HG02970 (cell line): ENCODE measurements around the gene KLRK1.
"Not testable (repeated sequence)": the region's sequence is repeated elsewhere in the genome, so short reads cannot be mapped to it uniquely, and the experiment has no call there.

Experiments used
- ATAC-seq: cut with Tn5 transposase; IDR thresholded peaks from one replicate; pipeline ENCODE4 v1.9.1; 2021; ENCODE audit warnings: mild to moderate bottlenecking, moderate library complexity, moderate number of reproducible peaks; ENCODE audit not compliant: unreplicated experiment, low FRiP score

Gene KLRK1

DNA sequence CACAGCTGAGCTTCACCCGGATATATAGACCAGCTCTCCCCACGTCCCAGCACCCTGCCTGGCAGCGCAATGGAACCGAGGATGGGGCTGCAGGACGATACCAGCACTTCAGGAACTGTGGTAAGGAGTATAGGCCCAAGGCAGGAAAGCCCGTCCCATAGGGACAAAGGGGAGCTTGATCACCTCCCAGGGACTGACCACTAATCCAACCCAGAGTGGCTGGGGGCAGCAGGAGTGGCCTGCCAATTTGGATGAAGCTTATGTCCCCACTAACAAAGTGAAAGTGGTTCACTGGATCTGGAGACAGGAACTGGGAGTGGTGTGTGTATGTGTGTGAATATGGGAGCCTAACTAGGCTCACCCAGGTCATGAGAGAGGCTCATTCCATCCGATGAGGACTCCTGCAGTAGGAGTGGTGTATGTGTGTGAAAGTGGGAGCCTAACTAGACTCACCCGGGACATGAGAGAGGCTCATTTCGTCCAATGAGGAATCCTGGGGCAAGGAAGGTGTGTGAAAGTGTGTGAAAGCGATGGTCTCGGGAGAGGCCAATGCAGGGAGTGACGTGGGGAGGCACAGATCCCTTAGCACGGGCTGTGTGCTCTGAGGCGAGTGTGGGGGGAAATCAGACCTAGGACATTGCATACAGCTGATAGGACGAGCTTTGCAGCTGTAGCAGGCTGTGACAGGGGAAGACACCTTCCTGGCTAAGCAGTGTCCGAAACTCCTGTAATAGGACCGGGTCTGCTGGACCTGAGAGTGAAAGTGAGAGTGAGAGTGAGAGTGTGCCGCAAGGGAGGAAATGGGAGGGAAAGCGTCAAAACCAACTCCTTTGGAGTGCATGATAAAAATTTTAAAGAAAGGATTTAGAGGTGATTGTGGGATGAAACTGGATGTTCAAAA, 25.7 kb downstream of the KLRK1 start:
- ATAC-seq: peak; percentile 65

DNA sequence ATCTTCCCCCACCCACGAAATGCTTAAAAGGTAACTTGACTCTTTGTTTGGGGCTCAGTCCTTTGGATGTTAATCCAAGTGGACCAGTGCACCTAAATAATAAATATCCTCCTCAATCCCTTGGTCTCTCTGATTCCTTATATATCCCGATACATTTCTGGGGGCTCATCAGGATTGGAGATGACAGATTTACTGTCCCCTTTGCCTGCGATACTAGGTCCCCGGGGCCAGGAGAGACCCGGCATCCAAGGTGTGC, 26.3 kb downstream of the KLRK1 start:
- ATAC-seq: no peak

DNA sequence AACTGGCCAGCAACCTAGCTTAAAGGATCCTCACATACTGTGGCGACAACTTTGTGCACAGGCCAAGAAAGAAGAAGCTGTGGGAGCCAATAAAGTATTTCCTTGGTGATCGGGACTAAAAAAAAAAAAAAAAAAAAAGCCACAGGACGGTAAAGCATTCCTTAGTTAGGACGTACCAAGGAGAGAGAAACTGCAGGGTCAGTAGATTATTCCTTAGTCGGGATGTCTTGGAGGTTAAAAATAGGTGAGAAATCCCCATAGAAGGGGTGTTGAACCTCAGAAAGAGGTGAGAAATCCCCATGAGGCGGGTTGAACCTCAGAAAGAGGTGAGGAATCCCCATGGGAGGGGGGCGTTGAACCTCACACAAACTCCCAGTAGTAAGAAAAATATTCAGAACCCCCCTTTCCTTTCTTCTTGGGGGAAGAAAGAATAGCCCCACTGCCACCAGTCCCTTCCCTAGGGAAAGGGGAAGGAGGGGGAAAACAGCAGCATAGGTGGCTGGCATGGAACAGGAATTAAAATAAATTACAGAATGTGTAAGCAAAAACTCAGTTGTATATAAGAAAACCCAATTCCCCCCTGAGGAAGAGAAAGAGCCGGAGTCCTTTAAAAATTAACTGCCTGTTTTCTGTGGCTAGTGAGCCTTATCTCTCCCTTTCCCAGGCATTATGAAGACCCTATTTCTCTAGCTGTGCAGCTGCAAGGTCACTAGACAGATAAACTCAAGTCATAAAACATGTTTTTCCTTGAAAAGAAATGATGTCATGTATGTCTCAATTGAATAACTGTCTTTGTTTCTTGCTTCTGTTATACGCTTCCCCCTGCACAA, 26.8 kb downstream of the KLRK1 start:
- ATAC-seq: no peak

DNA sequence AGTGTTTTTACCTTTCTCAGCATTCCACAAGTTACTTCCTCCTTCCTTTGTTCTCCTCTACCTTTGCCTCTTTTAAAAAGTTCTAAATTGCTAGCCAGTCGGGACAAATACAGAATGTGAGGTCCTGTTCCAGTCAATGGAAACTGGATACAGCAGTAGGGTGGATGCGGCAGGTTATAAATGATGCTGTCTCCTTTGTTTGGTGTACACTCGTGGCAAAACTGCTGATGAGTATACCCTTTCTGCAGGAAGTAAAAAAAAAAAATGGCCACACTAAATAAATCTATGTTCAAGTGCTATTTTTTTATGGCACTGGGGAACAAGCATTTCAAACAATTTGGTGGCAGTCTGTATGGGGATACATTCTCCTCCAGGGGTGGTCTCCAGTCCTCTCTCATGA, 27.5 kb downstream of the KLRK1 start:
- ATAC-seq: no peak

DNA sequence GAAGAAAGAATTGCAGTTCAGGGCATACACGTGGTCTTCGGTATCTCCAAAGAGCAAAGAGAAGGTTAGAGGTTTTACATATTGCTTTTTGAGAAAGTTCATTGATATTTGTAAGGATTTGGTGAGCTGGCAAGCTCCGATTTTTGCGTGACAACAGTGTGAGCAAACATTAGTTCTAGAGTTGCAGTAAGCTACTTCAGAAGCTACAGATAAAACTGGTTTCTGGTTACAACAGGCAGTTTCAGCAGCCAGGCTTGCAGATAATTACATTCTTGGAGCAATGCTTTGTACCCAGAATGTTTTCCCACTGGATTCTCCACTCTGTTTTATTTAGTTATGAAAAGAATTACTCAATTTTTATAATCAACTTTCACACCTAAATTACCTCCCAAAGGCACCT, 28.2 kb downstream of the KLRK1 start:
- ATAC-seq: no peak

DNA sequence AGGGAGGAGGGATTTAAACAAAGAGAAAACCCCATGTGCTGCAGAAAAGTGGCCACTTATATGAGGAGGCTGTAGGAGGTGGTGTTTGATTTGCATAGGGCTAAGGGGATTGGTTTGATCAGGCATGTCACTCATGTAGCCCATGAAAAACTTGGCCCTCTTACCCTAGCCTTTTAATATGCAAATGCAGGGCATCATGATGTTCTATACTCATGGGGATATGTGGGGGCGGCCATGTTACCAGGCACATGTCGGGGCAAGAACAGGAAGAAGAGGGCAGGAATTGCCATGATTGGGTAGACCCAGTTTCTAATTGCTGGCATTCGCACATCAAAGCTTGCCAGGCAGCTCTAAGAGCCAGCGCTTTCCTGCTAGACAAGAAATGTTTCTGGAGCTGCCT, 28.8 kb downstream of the KLRK1 start:
- ATAC-seq: no peak

DNA sequence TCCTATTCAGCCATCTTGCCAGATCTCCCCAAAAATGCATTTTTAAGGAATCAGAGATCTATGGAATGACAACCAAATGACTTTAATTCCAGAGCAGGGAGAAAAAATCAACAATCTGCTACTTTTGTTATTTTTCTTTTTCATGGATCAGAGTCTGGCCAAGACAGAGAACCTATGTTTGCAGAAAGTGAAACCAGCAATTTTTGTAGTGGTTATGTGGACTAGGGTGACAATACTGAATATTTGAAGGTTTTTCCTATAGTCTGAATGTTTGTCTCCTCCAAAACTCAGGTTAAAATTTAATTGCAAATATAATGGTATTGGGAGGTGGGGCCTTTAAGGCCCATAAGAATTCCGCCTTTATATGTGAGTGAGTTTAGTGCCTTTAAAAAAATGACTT, 30.9 kb downstream of the KLRK1 start:
- ATAC-seq: no peak

DNA sequence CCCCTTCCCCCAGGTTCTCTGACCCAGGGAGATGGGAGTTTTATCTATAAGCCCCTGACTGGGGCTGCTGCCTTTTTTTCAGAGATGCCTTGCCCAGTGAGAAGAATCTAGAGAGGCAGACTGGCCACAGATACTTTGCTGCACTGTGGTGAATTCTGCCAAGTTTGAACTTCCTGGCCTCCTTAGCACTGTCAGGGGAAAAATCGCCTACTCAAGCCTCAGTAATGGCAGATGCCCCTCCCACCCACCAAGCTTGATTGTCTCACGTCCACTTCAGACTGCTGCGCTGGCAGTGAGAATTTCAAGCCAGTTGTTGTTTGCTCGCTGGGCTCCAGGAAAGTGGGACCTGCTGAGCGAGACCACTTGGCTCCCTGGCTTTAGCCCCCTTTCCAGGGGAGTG, 31.7 kb downstream of the KLRK1 start:
- no peak for ATAC-seq

DNA sequence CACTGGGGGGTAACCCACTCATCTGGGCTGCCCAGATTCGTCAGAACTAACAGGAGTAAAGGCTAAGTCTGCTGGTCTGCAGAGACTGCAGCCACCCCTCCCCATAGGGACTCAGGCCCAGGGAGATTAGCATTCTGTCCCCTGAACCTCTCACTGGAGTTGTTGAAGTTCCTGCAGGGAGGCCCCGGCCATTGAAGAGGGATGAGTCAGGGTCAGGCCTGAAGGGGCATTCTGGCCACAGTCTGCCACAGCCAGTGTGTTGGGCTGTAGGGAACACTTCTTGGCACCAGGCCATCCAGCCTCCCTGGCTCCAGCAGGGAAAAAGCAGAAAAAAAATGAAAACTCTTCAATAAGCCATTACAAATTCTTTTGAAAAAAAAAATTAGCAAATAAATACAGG, 35.3 kb downstream of the KLRK1 start:
- no peak for ATAC-seq

DNA sequence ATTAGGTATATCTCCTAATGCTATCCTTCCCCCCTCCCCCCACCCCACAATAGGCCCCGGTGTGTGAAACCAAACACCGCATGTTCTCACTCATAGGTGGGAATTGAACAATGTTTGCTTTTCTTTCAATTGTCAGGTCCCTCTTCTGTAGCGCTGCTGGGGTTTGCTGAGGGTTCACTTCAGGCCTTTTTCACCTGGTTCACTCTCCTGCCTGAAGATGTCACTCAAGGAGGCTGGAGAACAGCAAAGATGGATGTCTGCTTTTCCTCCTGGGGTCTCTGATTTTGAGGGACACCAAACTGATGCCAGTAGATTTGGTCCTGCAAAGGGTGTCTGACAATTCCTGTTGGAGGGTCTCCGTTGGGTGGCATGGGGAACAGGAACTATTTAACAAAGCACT, 35.8 kb downstream of the KLRK1 start:
- ATAC-seq: no peak

DNA sequence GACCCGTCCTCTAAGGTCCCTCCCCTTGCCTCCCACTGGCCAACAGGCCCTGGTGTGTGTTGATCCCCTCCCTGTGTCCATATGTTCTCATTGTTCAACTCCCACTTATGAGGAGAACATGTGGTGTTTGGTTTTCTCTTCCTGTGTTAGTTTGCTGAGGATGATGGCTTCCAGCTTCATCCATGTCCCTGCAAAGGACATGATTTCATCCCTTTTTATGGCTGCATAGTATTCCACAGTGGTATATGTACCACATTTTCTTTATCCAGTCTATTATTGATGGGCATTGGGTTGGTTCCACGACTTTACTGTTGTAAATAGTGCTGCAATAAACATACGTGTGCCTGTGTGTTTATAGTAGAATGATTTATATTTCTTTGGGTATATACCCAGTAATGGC, 38.4 kb downstream of the KLRK1 start:
- not testable (repeated sequence) for ATAC-seq

DNA sequence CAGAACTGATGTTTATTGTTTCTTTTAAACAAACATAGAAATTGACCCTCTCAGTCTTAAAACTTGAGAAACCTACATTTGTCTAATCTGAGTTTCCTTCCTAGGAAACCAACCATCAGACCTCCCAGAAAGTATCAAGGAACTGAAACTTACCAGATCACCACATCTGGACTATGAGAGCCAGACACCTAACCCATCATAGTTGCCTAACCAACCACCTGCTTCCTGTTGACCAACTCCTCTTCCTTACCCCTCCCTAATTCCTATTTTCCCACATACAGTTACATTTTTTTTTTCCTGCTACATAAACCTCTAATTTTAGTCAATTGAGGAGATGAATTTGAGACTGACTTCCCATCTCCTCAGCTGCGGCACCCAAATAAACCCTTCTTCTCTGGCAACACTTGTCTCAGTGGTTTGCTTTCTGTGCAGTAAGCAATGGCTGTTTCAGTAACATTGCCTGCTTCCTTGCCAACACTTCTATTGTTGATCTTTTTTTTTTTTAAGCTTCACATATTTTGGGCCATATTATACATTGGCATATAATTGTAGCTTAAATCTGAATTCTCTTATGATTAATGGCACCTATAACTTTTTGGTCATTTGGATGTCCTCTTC, 47.8 kb downstream of the KLRK1 start:
- ATAC-seq: no peak

DNA sequence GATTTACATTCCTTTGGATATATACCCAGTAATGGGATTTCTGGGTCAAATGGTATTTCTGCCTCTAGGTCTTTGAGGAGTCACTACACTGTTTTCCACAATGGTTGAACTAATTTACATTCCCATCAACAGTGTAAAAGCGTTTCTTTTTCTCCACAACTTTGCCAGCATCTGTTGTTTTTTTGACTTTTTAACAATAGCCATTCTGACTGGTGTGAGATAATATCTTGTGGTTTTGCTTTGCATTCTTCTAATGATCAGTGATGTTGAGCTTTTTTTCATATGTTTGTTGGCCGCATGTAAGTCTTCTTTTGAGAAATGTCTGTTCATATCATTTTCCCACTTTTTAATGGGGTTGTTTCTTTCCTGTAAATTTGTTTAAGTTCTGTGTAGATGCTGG, 48.9 kb downstream of the KLRK1 start:
- ATAC-seq: not testable (repeated sequence)

DNA sequence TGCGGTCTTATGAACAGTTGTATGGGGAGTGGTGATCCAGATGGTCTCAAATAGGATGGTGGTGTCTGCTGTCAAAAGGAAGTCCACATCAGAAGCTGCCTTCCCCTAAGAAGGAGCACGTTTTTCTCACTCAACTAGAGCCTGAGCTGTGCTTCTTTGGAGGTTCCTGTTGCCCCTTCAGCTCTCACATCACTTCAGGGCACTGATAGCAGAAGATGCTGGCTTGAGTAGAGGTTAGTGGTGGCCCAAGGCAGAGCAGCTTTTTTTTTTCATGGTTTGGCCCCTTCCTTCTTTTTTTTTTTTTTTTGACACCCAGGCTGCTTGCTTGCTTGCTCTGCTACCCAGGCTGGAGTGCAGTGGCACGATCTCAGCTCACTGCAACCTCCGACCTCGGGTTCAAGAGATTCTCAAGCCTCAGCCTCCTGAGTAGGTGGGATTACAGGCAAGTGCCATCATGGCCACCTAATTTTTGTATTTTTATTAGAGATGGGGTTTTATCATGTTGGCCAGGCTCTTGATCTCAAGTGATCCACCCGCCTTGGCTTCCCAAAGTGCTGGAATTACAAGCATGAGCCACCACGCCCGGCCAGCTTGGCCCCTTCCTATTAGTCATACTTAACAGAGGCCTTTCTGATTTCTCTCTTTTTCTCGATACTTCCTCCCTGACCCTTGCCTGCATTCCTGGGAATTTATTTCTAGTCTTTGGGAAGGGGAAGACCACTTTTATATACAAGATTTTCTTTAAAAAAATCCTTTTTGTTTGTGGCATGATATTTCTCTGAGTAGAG, 50.6 kb downstream of the KLRK1 start:
- no peak for ATAC-seq

DNA sequence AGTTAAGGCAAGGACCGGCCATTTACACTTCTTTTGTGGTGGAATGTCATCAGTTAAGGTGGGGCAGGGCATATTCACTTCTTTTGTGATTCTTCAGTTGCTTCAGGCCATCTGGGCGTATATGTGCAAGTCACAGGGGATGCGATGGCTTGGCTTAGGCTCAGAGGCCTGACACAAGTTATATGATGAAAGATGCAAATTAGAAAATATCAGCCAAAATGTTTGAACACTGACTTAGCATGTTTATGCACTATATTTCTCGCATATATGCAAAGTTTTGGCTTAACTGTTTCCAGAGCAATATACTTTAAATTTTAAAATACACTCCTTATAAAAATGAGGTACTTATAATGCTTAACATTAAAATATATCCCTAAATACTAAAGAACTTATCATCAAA, 51.4 kb downstream of the KLRK1 start:
- ATAC-seq: not testable (repeated sequence)

DNA sequence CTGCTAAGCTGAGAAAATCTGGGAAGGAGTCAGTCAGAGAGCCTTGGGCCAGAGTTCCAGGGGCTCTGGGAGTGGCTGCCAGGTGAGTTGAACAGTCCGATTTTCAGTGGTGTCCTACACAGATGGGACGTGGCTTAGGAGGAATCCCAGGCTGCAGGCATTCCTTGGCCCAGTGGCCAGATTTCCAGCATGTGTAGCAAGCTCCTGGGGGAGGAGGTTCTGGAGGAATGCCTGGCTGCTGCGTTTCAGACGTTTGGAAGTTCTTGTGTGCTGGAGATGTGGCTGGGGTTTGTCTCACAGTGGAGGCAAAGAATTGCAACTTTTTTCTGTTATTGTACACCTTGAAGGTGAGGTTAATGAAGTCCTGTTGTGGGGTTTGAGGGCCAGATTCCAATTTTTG, 53.6 kb downstream of the KLRK1 start:
- ATAC-seq: not testable (repeated sequence)

DNA sequence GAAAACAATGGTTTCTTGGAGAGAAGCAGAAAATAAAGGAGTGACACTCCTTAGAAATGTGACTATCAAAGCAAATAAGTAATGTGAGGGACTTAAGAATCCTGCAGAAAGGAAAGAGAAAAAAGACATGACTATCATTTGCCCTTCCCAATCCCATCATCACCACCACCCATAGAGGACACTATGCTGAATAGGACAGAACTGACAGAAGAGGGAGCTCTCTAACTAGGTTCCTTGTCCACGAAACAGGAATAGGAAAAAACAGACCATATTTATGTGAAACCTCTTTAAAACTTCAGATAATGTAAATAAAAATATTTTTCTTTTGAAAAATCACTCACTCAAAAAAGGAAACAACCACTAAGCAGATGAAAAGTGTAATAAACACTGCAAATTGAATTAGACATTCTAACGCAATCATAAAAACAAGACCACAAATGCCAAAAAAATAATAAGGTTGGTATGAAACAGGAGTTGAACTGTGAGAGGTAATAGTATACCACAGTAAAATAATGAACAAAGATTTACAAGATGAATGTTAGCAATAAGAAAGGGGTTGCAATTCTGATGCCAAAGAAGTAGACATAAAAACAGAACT, 58.1 kb downstream of the KLRK1 start:
- ATAC-seq: no peak

DNA sequence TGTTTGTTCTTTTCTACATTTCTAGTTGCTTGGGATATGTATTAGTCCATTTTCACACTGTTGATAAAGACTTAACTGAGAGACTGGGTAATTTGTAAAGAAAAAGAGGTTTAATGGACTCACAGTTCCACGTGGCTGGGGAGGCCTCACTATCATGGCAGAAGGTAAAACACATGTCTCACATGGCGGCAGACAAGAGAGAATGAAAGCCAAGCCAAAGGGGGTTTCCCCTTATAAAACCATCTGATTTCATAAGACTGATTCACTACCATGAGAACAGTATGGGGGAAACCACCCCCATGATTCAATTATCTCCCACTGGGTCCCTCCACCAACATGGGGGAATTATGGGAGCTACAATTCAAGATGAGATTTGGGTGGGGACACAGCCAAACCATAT, 61.1 kb downstream of the KLRK1 start:
- ATAC-seq: not testable (repeated sequence)
